Panc1 (cell line): ENCODE results near the gene MCCC2.

Experiments
- CTCF ChIP-seq: fragments of 450-650 bp; IDR thresholded peaks from 2 replicates; pipeline ENCODE4 v1.5.1; 2017; ENCODE audit warnings: mild to moderate bottlenecking
- POLR2AphosphoS5 ChIP-seq: IDR thresholded peaks from 2 replicates; pipeline ENCODE4 v1.6.1; 2012; ENCODE audit warnings: mild to moderate bottlenecking, low read depth, low read length, moderate library complexity
- REST ChIP-seq, 2 experiments: IDR thresholded peaks; 2 replicates each; pipeline ENCODE4 v1.6.1; 2011 to 2012; ENCODE audit warnings: low read depth in 2 of 2, control low read depth in 1 of 2, low read length in 1 of 2, mild to moderate bottlenecking in 1 of 2, moderate library complexity in 1 of 2; ENCODE audit not compliant: insufficient read depth in 1 of 2
- SIN3A ChIP-seq: IDR thresholded peaks from 2 replicates; pipeline ENCODE4 v1.6.1; 2012; ENCODE audit warnings: low read depth, mild to moderate bottlenecking, low read length, moderate library complexity, borderline replicate concordance; ENCODE audit not compliant: insufficient read depth
- TCF7L2 ChIP-seq: IDR thresholded peaks from 2 replicates; pipeline ENCODE4 v1.6.1; 2011; ENCODE audit warnings: mild to moderate bottlenecking, low read depth, low read length, inconsistent platforms

GRCh38 chr5:71600783-71601182 is 13.6 kb downstream of the MCCC2 start:
- TF ChIP-seq CTCF (no peak), POLR2AphosphoS5 (no peak), SIN3A (no peak), TCF7L2 (no peak), REST (IDR thresholded peaks at IDR 0.05; ENCODE audit: insufficient read depth in 1 of 2, low read depth in 2 of 2, low read length in 1 of 2) (no peak)
